Measurements from ENCODE around the gene UBC. TPM values are rescaled to one million over a fixed set of nuclear protein-coding genes. Genes with fewer than 3 reads are reported as not detected.

Gene UBC
- total RNA-seq, 8 experiments from 2014 or later: 779 to 1,904 (median 1,306) TPM

- 17 to 89% (median 78%) methylated on average over 1 to 10 of the region's 17 CpGs; no CpG with 5 or more reads in 6 of the 10 experiments for WGBS, 10 experiments
- Histone ChIP-seq H3K4me1 (replicated peaks in 1 of 2) (peaks cover 2% of the 10 kb centered on the region in 2 donors), H3K27ac (no peak overlapping the region), H3K4me3 (no peak overlapping the region)
- peak in 1 of 8 experiments; percentile 64 for ATAC-seq (replicated peaks in 6 of 8)
- in situ Hi-C loops (cut with MboI; ENCODE audit: low pct_unique_long_range_greater_than_20kb in 2 of 9, low sequenced_read_pairs in 9 of 9, unreplicated experiment in 9 of 9): no loop called here
Observed at GRCh38 chr12:124869059-124869665, 45.3 kb downstream of the UBC start.

GRCh38 chr12:124868252-124869058 is 46.0 kb downstream of the UBC start:
- no peak overlapping the region for H3K4me3 ChIP-seq
- in situ Hi-C loops (cut with MboI; ENCODE audit: low pct_unique_long_range_greater_than_20kb in 2 of 9, low sequenced_read_pairs in 9 of 9, unreplicated experiment in 9 of 9): no loop called here

GRCh38 chr12:124867401-124867930 is 47.0 kb downstream of the UBC start:
- WGBS, 10 experiments: 10 to 100% (median 77%) methylated on average over 1 to 6 of the region's 6 CpGs

More at GRCh38 chr12:124868252-124869058, 46.0 kb downstream of the UBC start:
- Histone ChIP-seq H3K27ac (no peak overlapping the region), H3K4me1 (replicated peaks in 1 of 2) (peaks cover 2 to 4% of the 10 kb centered on the region in 2 donors)
- no peak for ATAC-seq (replicated peaks in 6 of 8)
- WGBS, 10 experiments: 60 to 100% (median 89%) methylated on average over 1 to 4 of the region's 11 CpGs; no CpG with 5 or more reads in 1 of the 10 experiments

GRCh38 chr12:124866883-124867400 is 47.5 kb downstream of the UBC start:
- H3K4me1 ChIP-seq (replicated peaks in 1 of 2): peaks cover 11 to 12% of the 10 kb centered on the region in 2 donors
- ATAC-seq (replicated peaks in 6 of 8): no peak
- 69 to 90% (median 84%) methylated on average over 4 to 9 of the region's 9 CpGs; no CpG with 5 or more reads in 2 of the 10 experiments for WGBS, 10 experiments
- no peak overlapping the region for H3K4me3 ChIP-seq
- in situ Hi-C loops (cut with MboI; ENCODE audit: low pct_unique_long_range_greater_than_20kb in 2 of 9, low sequenced_read_pairs in 9 of 9, unreplicated experiment in 9 of 9): no loop called here
- H3K27ac ChIP-seq: no peak overlapping the region

More at GRCh38 chr12:124867401-124867930, 47.0 kb downstream of the UBC start:
- in situ Hi-C loops (cut with MboI; ENCODE audit: low pct_unique_long_range_greater_than_20kb in 2 of 9, low sequenced_read_pairs in 9 of 9, unreplicated experiment in 9 of 9): no loop called here
- Histone ChIP-seq H3K4me1 (replicated peaks in 1 of 2) (peaks cover 7 to 8% of the 10 kb centered on the region in 2 donors), H3K4me3 (no peak overlapping the region), H3K27ac (no peak overlapping the region)
- ATAC-seq (replicated peaks in 6 of 8): no peak

GRCh38 chr12:124866195-124866882 is 48.1 kb downstream of the UBC start:
- no peak for ATAC-seq (replicated peaks in 6 of 8)
- H3K27ac ChIP-seq: no peak overlapping the region
- peaks cover 11 to 18% of the 10 kb centered on the region in 2 donors for H3K4me1 ChIP-seq (replicated peaks in 1 of 2)
- H3K4me3 ChIP-seq: no peak overlapping the region
- in situ Hi-C loops (cut with MboI; ENCODE audit: low pct_unique_long_range_greater_than_20kb in 2 of 9, low sequenced_read_pairs in 9 of 9, unreplicated experiment in 9 of 9): no loop called here
- 73 to 100% (median 93%) methylated on average over 2 to 9 of the region's 10 CpGs; no CpG with 5 or more reads in 1 of the 10 experiments for WGBS, 10 experiments

- in situ Hi-C loops (cut with MboI; ENCODE audit: low pct_unique_long_range_greater_than_20kb in 2 of 9, low sequenced_read_pairs in 9 of 9, unreplicated experiment in 9 of 9): no loop called here
- H3K4me3 ChIP-seq: no peak overlapping the region
- no peak for ATAC-seq (replicated peaks in 6 of 8)
- peaks cover 11 to 24% of the 10 kb centered on the region in 2 donors for H3K4me1 ChIP-seq (replicated peaks in 1 of 2)
- no peak overlapping the region for H3K27ac ChIP-seq
- WGBS, 10 experiments: 59 to 100% (median 80%) methylated on average over 1 to 3 of the region's 7 CpGs; no CpG with 5 or more reads in 5 of the 10 experiments
Observed at GRCh38 chr12:124865728-124866127, 48.7 kb downstream of the UBC start.

GRCh38 chr12:124864326-124864752 is 50.1 kb downstream of the UBC start:
- in situ Hi-C loops (cut with MboI; ENCODE audit: low pct_unique_long_range_greater_than_20kb in 2 of 9, low sequenced_read_pairs in 9 of 9, unreplicated experiment in 9 of 9): no loop called here
- peaks cover 11 to 24% of the 10 kb centered on the region in 2 donors for H3K4me1 ChIP-seq (replicated peaks in 1 of 2)
- H3K27ac ChIP-seq: peak overlapping the region in 1 of 2 donors; percentile 18
- peak overlapping the region; percentile 51 to 72 (median 57) for H3K4me3 ChIP-seq
- 98 to 100% (median 100%) methylated on average over 1 to 5 of the region's 14 CpGs; no CpG with 5 or more reads in 7 of the 10 experiments for WGBS, 10 experiments
- no peak for ATAC-seq (replicated peaks in 6 of 8)

GRCh38 chr12:124863416-124864325 is 50.8 kb downstream of the UBC start, which contains the start of gene SCARB1:
Gene SCARB1 (minus strand): TSS chr12:124863864. CDS start chr12:124863720, 144 bp downstream.
- in situ Hi-C loops (cut with MboI; ENCODE audit: low pct_unique_long_range_greater_than_20kb in 2 of 9, low sequenced_read_pairs in 9 of 9, unreplicated experiment in 9 of 9): no loop called here
- H3K27ac ChIP-seq: peak within 1 kb of the TSS in 1 of 2 donors; percentile 18

GRCh38 chr12:124862768-124863415 is 51.6 kb downstream of the UBC start:
- WGBS, 10 experiments: 0 to 75% (median 20%) methylated on average over 2 to 13 of the region's 22 CpGs; no CpG with 5 or more reads in 3 of the 10 experiments
- in situ Hi-C loops (cut with MboI; ENCODE audit: low pct_unique_long_range_greater_than_20kb in 2 of 9, low sequenced_read_pairs in 9 of 9, unreplicated experiment in 9 of 9): no loop called here
- ATAC-seq (replicated peaks in 6 of 8): peak; percentile 11 to 50 (median 41)
- H3K4me3 ChIP-seq: peak overlapping the region; percentile 51 to 72 (median 57)
- no peak overlapping the region for H3K27ac ChIP-seq
- H3K4me1 ChIP-seq (replicated peaks in 1 of 2): peaks cover 17 to 30% of the 10 kb centered on the region in 2 donors

More at GRCh38 chr12:124863416-124864325, 50.8 kb downstream of the UBC start, which contains the start of gene SCARB1:
- H3K4me3 ChIP-seq: peak within 1 kb of the TSS; percentile 51 to 72 (median 57)
- 1% methylated on average over 23 of the region's 89 CpGs; no CpG with 5 or more reads in 9 of the 10 experiments for WGBS, 10 experiments
- peak; percentile 63 to 88 (median 84) for ATAC-seq (replicated peaks in 6 of 8)
- H3K4me1 ChIP-seq (replicated peaks in 1 of 2): peaks cover 11 to 24% of the 10 kb centered on the region in 2 donors

GRCh38 chr12:124861898-124862676 is 52.4 kb downstream of the UBC start:
- no peak for ATAC-seq (replicated peaks in 6 of 8)
- WGBS, 10 experiments: 33 to 100% (median 85%) methylated on average over 1 to 7 of the region's 8 CpGs; no CpG with 5 or more reads in 2 of the 10 experiments
- no peak overlapping the region for H3K27ac ChIP-seq
- in situ Hi-C loops (cut with MboI; ENCODE audit: low pct_unique_long_range_greater_than_20kb in 2 of 9, low sequenced_read_pairs in 9 of 9, unreplicated experiment in 9 of 9): no loop called here
- H3K4me3 ChIP-seq: peak overlapping the region in 1 of 5 donors; percentile 66
- H3K4me1 ChIP-seq (replicated peaks in 1 of 2): peaks cover 24 to 34% of the 10 kb centered on the region in 2 donors
